IMR-90 (cell line): Measurements from ENCODE around the gene PRKCG. TPM values are rescaled to one million over a fixed set of nuclear protein-coding genes. Genes with fewer than 3 reads are reported as not detected.

Experiments used
- ATAC-seq: fragments of 200-7000 bp; cut with Tn5 transposase; 2 replicates; pipeline ENCODE4 v1.9.1; 2020; ENCODE audit warnings: low read depth, mild to moderate bottlenecking, moderate library complexity
- BruUV-seq: library from RNA; stranded (reverse); fragments of 400-500 nt; replicated peaks from 2 replicates; lab custom pipeline; 2021; lab: Mats Ljungman, UMichigan
- CTCF ChIA-PET: fragments of 300-600 bp; formaldehyde crosslinking; extraction: SDS; loops from one replicate; lab custom pipeline; 2021; ENCODE audit warnings: antibody characterized with exemption; lab: Yijun Ruan, JAX
- POLR2A ChIA-PET: fragments of 300-600 bp; sonication (Branson Sonifier 250); formaldehyde crosslinking; loops from one replicate; lab custom pipeline; 2022; ENCODE audit warnings: antibody characterized with exemption; ENCODE audit not compliant: unreplicated experiment; lab: Charles Lee
- DNase-seq: peaks from one replicate; pipeline ENCODE4 v3.0.0; 2013
- H2AFZ ChIP-seq: replicated peaks from 2 replicates; pipeline ENCODE3; 2013; ENCODE audit warnings: low read length, mild to moderate bottlenecking; ENCODE audit not compliant: poor library complexity
- H2AK5ac ChIP-seq: 2 replicates; pipeline ENCODE4 v1.6.1; 2013; ENCODE audit warnings: low read depth, low read length, inconsistent platforms
- H2AK9ac ChIP-seq: replicated peaks from 2 replicates; pipeline ENCODE3; 2013; ENCODE audit warnings: mild to moderate bottlenecking, low read depth, low read length, moderate library complexity; ENCODE audit not compliant: poor library complexity
- H2BK120ac ChIP-seq: 2 replicates; pipeline ENCODE4 v1.6.1; 2013; ENCODE audit warnings: low read depth, low read length, inconsistent platforms
- H2BK15ac ChIP-seq: 3 replicates; pipeline ENCODE4 v1.6.1; 2013; ENCODE audit warnings: low read depth, low read length, inconsistent platforms
- H2BK20ac ChIP-seq: 2 replicates; pipeline ENCODE4 v1.6.1; 2013; ENCODE audit warnings: low read depth, mild to moderate bottlenecking, inconsistent platforms, low read length, moderate library complexity
- H2BK5ac ChIP-seq: 2 replicates; pipeline ENCODE4 v1.6.1; 2013; ENCODE audit warnings: mild to moderate bottlenecking, low read depth, low read length, inconsistent platforms; ENCODE audit not compliant: poor library complexity, severe bottlenecking
- H3K14ac ChIP-seq: replicated peaks from 2 replicates; pipeline ENCODE4 v1.6.1; 2013; ENCODE audit warnings: low read depth, low read length, inconsistent platforms
- H3K18ac ChIP-seq: 2 replicates; pipeline ENCODE4 v1.6.1; 2013; ENCODE audit warnings: low read depth, low read length, control low read depth
- H3K23ac ChIP-seq: 2 replicates; pipeline ENCODE4 v1.6.1; 2013; ENCODE audit warnings: low read depth, low read length, inconsistent platforms
- H3K27ac ChIP-seq: 2 replicates; pipeline ENCODE4 v1.5.1; 2013; ENCODE audit warnings: mild to moderate bottlenecking, control low read depth, low read length; ENCODE audit not compliant: insufficient read depth
- H3K27me3 ChIP-seq: 2 replicates; pipeline ENCODE4 v1.6.1; 2013; ENCODE audit warnings: low read length; ENCODE audit not compliant: control insufficient read depth, insufficient read depth
- H3K36me3 ChIP-seq: 2 replicates; pipeline ENCODE4 v1.6.1; 2013; ENCODE audit warnings: low read length, mixed read lengths; ENCODE audit not compliant: control insufficient read depth, insufficient read depth
- H3K4ac ChIP-seq: 2 replicates; pipeline ENCODE4 v1.6.1; 2013; ENCODE audit warnings: low read depth, low read length, inconsistent platforms
- H3K4me1 ChIP-seq: 2 replicates; pipeline ENCODE4 v1.6.1; 2013; ENCODE audit warnings: low read length, mixed read lengths; ENCODE audit not compliant: control insufficient read depth, insufficient read depth
- H3K4me2 ChIP-seq: 2 replicates; pipeline ENCODE4 v1.6.1; 2013; ENCODE audit warnings: low read depth, mild to moderate bottlenecking, control low read depth, low read length, moderate library complexity
- H3K4me3 ChIP-seq: 2 replicates; pipeline ENCODE4 v1.5.1; 2013; ENCODE audit warnings: low read depth, mild to moderate bottlenecking, control low read depth, low read length, moderate library complexity; ENCODE audit not compliant: insufficient read depth
- H3K56ac ChIP-seq: 2 replicates; pipeline ENCODE4 v1.6.1; 2013; ENCODE audit warnings: low read length, inconsistent platforms; ENCODE audit not compliant: insufficient read depth; ENCODE audit errors: extremely low read depth
- H3K79me1 ChIP-seq, 2 experiments: 2 replicates each; pipeline ENCODE4 v1.6.1; 2013; ENCODE audit warnings: low read length in 2 of 2, inconsistent platforms in 1 of 2, low read depth in 1 of 2
- H3K9ac ChIP-seq: 2 replicates; pipeline ENCODE4 v1.6.1; 2013; ENCODE audit warnings: low read depth, low read length, control low read depth
- H3K9me1 ChIP-seq: 2 replicates; pipeline ENCODE4 v1.6.1; 2013; ENCODE audit warnings: low read length, inconsistent platforms; ENCODE audit not compliant: insufficient read depth
- H3K9me3 ChIP-seq: 2 replicates; pipeline ENCODE4 v1.6.1; 2013; ENCODE audit warnings: low read length; ENCODE audit not compliant: control insufficient read depth, insufficient read depth
- H4K20me1 ChIP-seq: 2 replicates; pipeline ENCODE4 v1.6.1; 2013; ENCODE audit warnings: low read length, inconsistent platforms; ENCODE audit not compliant: insufficient read depth
- H4K5ac ChIP-seq: 2 replicates; pipeline ENCODE4 v1.6.1; 2013; ENCODE audit warnings: mild to moderate bottlenecking, low read depth, low read length, control low read depth
- H4K8ac ChIP-seq, 2 experiments: 2 replicates each; pipeline ENCODE4 v1.6.1; 2013; ENCODE audit warnings: low read depth in 2 of 2, low read length in 2 of 2, control low read depth in 1 of 2, inconsistent platforms in 1 of 2
- H4K91ac ChIP-seq: 2 replicates; pipeline ENCODE4 v1.6.1; 2013; ENCODE audit warnings: low read depth, low read length, inconsistent platforms; ENCODE audit not compliant: insufficient read depth
- BHLHE40 ChIP-seq: fragments of 150-350 bp; IDR thresholded peaks from 2 replicates; pipeline ENCODE4 v1.6.1; 2016; ENCODE audit warnings: mild to moderate bottlenecking, low read depth, low read length
- CEBPB ChIP-seq: IDR thresholded peaks from 2 replicates; pipeline ENCODE4 v1.6.1; 2012; ENCODE audit warnings: low read depth, low read length, improper control_type of control experiment
- CHD1 ChIP-seq: IDR thresholded peaks from 2 replicates; pipeline ENCODE4 v1.6.1; 2012; ENCODE audit warnings: low read depth, low read length, improper control_type of control experiment
- CTCF ChIP-seq: conservative IDR thresholded peaks from 2 replicates; pipeline ENCODE4 v1.5.1; 2012; ENCODE audit warnings: mild to moderate bottlenecking, low read depth, low read length, improper control_type of control experiment
- ELK1 ChIP-seq: fragments of 150-350 bp; IDR thresholded peaks from 2 replicates; pipeline ENCODE4 v1.6.1; 2016; ENCODE audit warnings: low read depth, mild to moderate bottlenecking, low read length, moderate library complexity, borderline replicate concordance
- MAFK ChIP-seq: IDR thresholded peaks from 2 replicates; pipeline ENCODE4 v1.6.1; 2012; ENCODE audit warnings: low read depth, low read length, improper control_type of control experiment
- MAZ ChIP-seq: IDR thresholded peaks from 2 replicates; pipeline ENCODE4 v1.6.1; 2012; ENCODE audit warnings: low read depth, mild to moderate bottlenecking, low read length, improper control_type of control experiment, moderate library complexity, borderline replicate concordance
- NFE2L2 ChIP-seq: fragments of 150-350 bp; IDR thresholded peaks from 2 replicates; pipeline ENCODE4 v1.6.1; 2016; ENCODE audit warnings: low read depth, mild to moderate bottlenecking, low read length
- RAD21 ChIP-seq: IDR thresholded peaks from 2 replicates; pipeline ENCODE4 v1.6.1; 2012; ENCODE audit warnings: low read length, improper control_type of control experiment
- RCOR1 ChIP-seq: IDR thresholded peaks from 2 replicates; pipeline ENCODE4 v1.6.1; 2012; ENCODE audit warnings: mild to moderate bottlenecking, low read length, improper control_type of control experiment; ENCODE audit not compliant: insufficient replicate concordance
- RFX5 ChIP-seq: IDR thresholded peaks from 2 replicates; pipeline ENCODE4 v1.8.0; 2012; ENCODE audit warnings: low read depth, mild to moderate bottlenecking, low read length, moderate library complexity
- SMC3 ChIP-seq: fragments of 150-350 bp; IDR thresholded peaks from 2 replicates; pipeline ENCODE4 v1.6.1; 2016; ENCODE audit warnings: low read depth, mild to moderate bottlenecking, antibody characterized with exemption, low read length, moderate library complexity
- WGBS, 2 experiments: methylation state at CpG; one replicate each; pipeline versions ENCODE4 v1.1.5 to v1.1.7; 2013; ENCODE audit warnings: missing lambda C conversion rate in 2 of 2; ENCODE audit not compliant: insufficient read length in 1 of 2; ENCODE audit errors: extremely low coverage in 2 of 2; 5-methylcytosine and 5-hydroxymethylcytosine counted together
- dilution Hi-C: fragments of 300-500 bp; cut with HindIII; formaldehyde crosslinking; loops from one replicate; pipeline ENCODE4 v1.14.3; 2018; ENCODE audit warnings: low sequenced_read_pairs; ENCODE audit not compliant: unreplicated experiment
- in situ Hi-C: fragments of 300-500 bp; cut with MboI; formaldehyde crosslinking; loops from 3 replicates; pipeline ENCODE4 v1.14.3; 2019; ENCODE audit warnings: low sequenced_read_pairs, inconsistent platforms, mixed read lengths
- intact Hi-C: fragments of 100-400 bp; cut with micrococcal nuclease; formaldehyde crosslinking; loops from 2 replicates; pipeline ENCODE4 v1.10.0; 2022
- polyA plus RNA-seq, 3 experiments: library from polyadenylated mRNA; depleted of rRNA; stranded (reverse); fragments of >200 nt; gene quantifications; 2 replicates each; pipeline ENCODE4 v1.2.3, GENCODE V29; 2012; ENCODE audit warnings: low replicate concordance in 1 of 3
- total RNA-seq: library from RNA; depleted of rRNA; stranded (reverse); fragments of >200 nt; gene quantifications from 2 replicates; pipeline ENCODE4 v1.2.3, GENCODE V29; 2012

The PRKCG gene
- total and polyA plus RNA-seq, 2 of the 4 experiments (the other 2 are of a cell fraction) = not detected

- no peak for TF ChIP-seq SMC3
Observed at GRCh38 chr19:53882391-53883050, 524 bp downstream of the PRKCG start (continued).

GRCh38 chr19:53883231-53883661, 1.2 kb downstream of the PRKCG start:
- no peak overlapping the region for H2AK5ac ChIP-seq
- H3K14ac ChIP-seq = no peak overlapping the region
- intact Hi-C loops (no loop called here), in situ Hi-C loops (loop anchor here (10.0 kb wide), 1 partner anchor 142 kb away; no protein-coding TSS in a partner anchor), dilution Hi-C loops (no loop called here)
- no peak overlapping the region for H2BK15ac ChIP-seq
- no peak overlapping the region for H3K18ac ChIP-seq
- no CpG with 5 or more reads among the region's 19 CpGs for WGBS, 2 experiments
- H3K23ac ChIP-seq = no peak overlapping the region
- no peaks in the 10 kb centered on the region for H4K20me1 ChIP-seq
- no peak overlapping the region for H4K8ac ChIP-seq
- peaks cover 5% of the 10 kb centered on the region for H3K4me1 ChIP-seq
- H3K4ac ChIP-seq = no peak overlapping the region
- H3K9ac ChIP-seq = no peak overlapping the region
- H3K36me3 ChIP-seq = no peaks in the 10 kb centered on the region
- H2AFZ ChIP-seq = no peak overlapping the region
- CTCF ChIA-PET = no interaction called here
- H2BK20ac ChIP-seq = no peak overlapping the region
- H2BK120ac ChIP-seq = no peak overlapping the region
- no peak for ATAC-seq
- no peaks in the 10 kb centered on the region for H3K9me3 ChIP-seq
- peaks cover 4% of the 10 kb centered on the region; the same call in 1 of the 2 replicates for H3K9me1 ChIP-seq
- TF ChIP-seq ELK1 (no peak), MAZ (no peak), RCOR1 (no peak), MAFK (no peak), RAD21 (no peak), NFE2L2 (no peak), CEBPB (no peak), CHD1 (no peak), SMC3 (no peak), BHLHE40 (no peak), CTCF (no peak), RFX5 (no peak)
- H4K5ac ChIP-seq = no peak overlapping the region
- no peak overlapping the region for H4K91ac ChIP-seq
- H3K4me2 ChIP-seq = no peak overlapping the region
- DNase-seq = no peak
- no peak overlapping the region for H2BK5ac ChIP-seq
- no peaks in the 10 kb centered on the region for H3K79me1 ChIP-seq
- H3K56ac ChIP-seq = no peak overlapping the region
- no TSS peak for BruUV-seq
- POLR2A ChIA-PET = interaction anchor here (0.6 kb wide), 1 partner anchor 9 kb away, joined by 3 read pairs; no protein-coding TSS in a partner anchor
- peaks cover 51% of the 10 kb centered on the region for H3K27me3 ChIP-seq
- no peak overlapping the region for H3K27ac ChIP-seq
- H2AK9ac ChIP-seq = no peak overlapping the region
- H3K4me3 ChIP-seq = no peak overlapping the region
